Embryonic facial prominence (tissue), 1 donor: ENCODE data around the gene ILKAP.

Experiments
- DNase-seq: peaks from one replicate; pipeline ENCODE4 v3.0.0-alpha.2; 2016; ENCODE audit errors: extremely low spot score

Gene ILKAP

GRCh38 chr2:238237431-238238135, 34.1 kb upstream of the ILKAP start:
- no peak for DNase-seq

GRCh38 chr2:238236571-238236970, 33.1 kb upstream of the ILKAP start:
- no peak for DNase-seq

GRCh38 chr2:238235856-238236255, 32.4 kb upstream of the ILKAP start:
- DNase-seq: no peak

- DNase-seq: no peak
Measured at GRCh38 chr2:238235331-238235732, 31.8 kb upstream of the ILKAP start.

GRCh38 chr2:238233625-238234024, 30.1 kb upstream of the ILKAP start:
- no peak for DNase-seq

GRCh38 chr2:238231809-238232208, 28.3 kb upstream of the ILKAP start:
- no peak for DNase-seq

GRCh38 chr2:238231251-238231793, 27.8 kb upstream of the ILKAP start:
- no peak for DNase-seq

- DNase-seq: no peak
Measured at GRCh38 chr2:238230699-238231098, 27.2 kb upstream of the ILKAP start.

GRCh38 chr2:238228700-238229099, 25.2 kb upstream of the ILKAP start:
- DNase-seq: no peak

- no peak for DNase-seq
Measured at GRCh38 chr2:238227587-238228032, 24.1 kb upstream of the ILKAP start.

GRCh38 chr2:238226698-238227586, 23.4 kb upstream of the ILKAP start:
- DNase-seq: no peak

- DNase-seq: no peak
Measured at GRCh38 chr2:238225911-238226697, 22.6 kb upstream of the ILKAP start.

- no peak for DNase-seq
Measured at GRCh38 chr2:238225121-238225520, 21.6 kb upstream of the ILKAP start.

- DNase-seq: no peak
Measured at GRCh38 chr2:238224356-238225035, 21.0 kb upstream of the ILKAP start.

- no peak for DNase-seq
Measured at GRCh38 chr2:238220892-238221521, 17.5 kb upstream of the ILKAP start.

- no peak for DNase-seq
Measured at GRCh38 chr2:238220274-238220891, 16.9 kb upstream of the ILKAP start.

GRCh38 chr2:238216651-238217184, 13.2 kb upstream of the ILKAP start:
- no peak for DNase-seq

- DNase-seq: no peak
Measured at GRCh38 chr2:238207006-238207405, 3.5 kb upstream of the ILKAP start.

- DNase-seq: no peak
Measured at GRCh38 chr2:238203973-238204683, 633 bp upstream of the ILKAP start.
